ENCODE results near the gene SIN3A.
"Not testable (repeated sequence)": the region's sequence is repeated elsewhere in the genome, so short reads cannot be mapped to it uniquely, and the experiment has no call there.

The SIN3A gene

GRCh38 chr15:75347222-75348033, 104.1 kb downstream of the SIN3A start:
- no peak for DNase-seq (ENCODE audit: low read depth)
- peak overlapping the region; percentile 70 for H3K4me3 ChIP-seq (ENCODE audit: low read depth, low read length)
- TF ChIP-seq, protein P1, sequence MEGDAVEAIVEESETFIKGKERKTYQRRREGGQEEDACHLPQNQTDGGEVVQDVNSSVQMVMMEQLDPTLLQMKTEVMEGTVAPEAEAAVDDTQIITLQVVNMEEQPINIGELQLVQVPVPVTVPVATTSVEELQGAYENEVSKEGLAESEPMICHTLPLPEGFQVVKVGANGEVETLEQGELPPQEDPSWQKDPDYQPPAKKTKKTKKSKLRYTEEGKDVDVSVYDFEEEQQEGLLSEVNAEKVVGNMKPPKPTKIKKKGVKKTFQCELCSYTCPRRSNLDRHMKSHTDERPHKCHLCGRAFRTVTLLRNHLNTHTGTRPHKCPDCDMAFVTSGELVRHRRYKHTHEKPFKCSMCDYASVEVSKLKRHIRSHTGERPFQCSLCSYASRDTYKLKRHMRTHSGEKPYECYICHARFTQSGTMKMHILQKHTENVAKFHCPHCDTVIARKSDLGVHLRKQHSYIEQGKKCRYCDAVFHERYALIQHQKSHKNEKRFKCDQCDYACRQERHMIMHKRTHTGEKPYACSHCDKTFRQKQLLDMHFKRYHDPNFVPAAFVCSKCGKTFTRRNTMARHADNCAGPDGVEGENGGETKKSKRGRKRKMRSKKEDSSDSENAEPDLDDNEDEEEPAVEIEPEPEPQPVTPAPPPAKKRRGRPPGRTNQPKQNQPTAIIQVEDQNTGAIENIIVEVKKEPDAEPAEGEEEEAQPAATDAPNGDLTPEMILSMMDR (IDR thresholded peaks at IDR 0.05; ENCODE audit: low read depth, low read length, missing control alignments): no peak
- in situ Hi-C loops (cut with HindIII; ENCODE audit: low sequenced_read_pairs): no loop called here

DNA sequence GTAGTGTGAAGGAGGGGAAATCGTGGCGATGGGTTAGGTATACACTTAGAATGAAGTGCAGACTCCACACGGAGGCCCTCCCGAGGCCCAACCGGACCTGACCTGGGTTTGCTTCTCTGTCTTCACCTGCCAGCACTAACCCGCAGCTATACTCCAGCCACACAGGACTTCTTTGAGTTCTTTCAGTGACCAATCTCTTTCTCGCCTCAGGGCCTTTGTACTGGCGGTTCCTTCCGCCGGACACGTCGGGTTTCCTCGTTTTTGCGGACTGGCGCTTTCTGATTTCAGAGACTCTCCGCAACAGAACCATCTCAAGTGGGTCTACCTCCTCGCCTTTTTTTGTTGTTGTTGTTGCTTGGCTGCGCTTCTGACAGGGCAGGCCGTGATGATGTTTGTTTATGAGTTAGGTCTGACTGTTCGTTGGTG, 104.7 kb downstream of the SIN3A start, which contains the start of gene NEIL1:
Gene NEIL1, plus strand, starts transcription at position 244 of the 426 bp plus-strand sequence. CDS start 1,867 bp downstream, outside the sequence.
- TF ChIP-seq, protein P1 (IDR thresholded peaks at IDR 0.05; ENCODE audit: low read depth, low read length, missing control alignments): no peak
- in situ Hi-C loops (cut with HindIII; ENCODE audit: low sequenced_read_pairs): no loop called here
- peak within 1 kb of the TSS; percentile 70 for H3K4me3 ChIP-seq (ENCODE audit: low read depth, low read length)
- DNase-seq (ENCODE audit: low read depth): no peak

- DNase-seq (ENCODE audit: low read depth); H3K4me3 ChIP-seq (ENCODE audit: low read depth, low read length); in situ Hi-C loops (cut with HindIII; ENCODE audit: low sequenced_read_pairs): not testable (repeated sequence)
These were observed 107.5 kb downstream of the SIN3A start for GRCh38 chr15:75343953-75344352.

- no peak for DNase-seq (ENCODE audit: low read depth)
- TF ChIP-seq, protein P1 (IDR thresholded peaks at IDR 0.05; ENCODE audit: low read depth, low read length, missing control alignments): no peak
- no peak overlapping the region for H3K4me3 ChIP-seq (ENCODE audit: low read depth, low read length)
- in situ Hi-C loops (cut with HindIII; ENCODE audit: low sequenced_read_pairs): no loop called here
These were observed 109.3 kb downstream of the SIN3A start for GRCh38 chr15:75342221-75342620.

GRCh38 chr15:75339531-75340240, 111.8 kb downstream of the SIN3A start:
- TF ChIP-seq, protein P1 (IDR thresholded peaks at IDR 0.05; ENCODE audit: low read depth, low read length, missing control alignments): no peak
- H3K4me3 ChIP-seq (ENCODE audit: low read depth, low read length): no peak overlapping the region
- in situ Hi-C loops (cut with HindIII; ENCODE audit: low sequenced_read_pairs): no loop called here
- no peak for DNase-seq (ENCODE audit: low read depth)

GRCh38 chr15:75338661-75339240, 112.7 kb downstream of the SIN3A start:
- DNase-seq (ENCODE audit: low read depth): no peak
- in situ Hi-C loops (cut with HindIII; ENCODE audit: low sequenced_read_pairs): no loop called here
- H3K4me3 ChIP-seq (ENCODE audit: low read depth, low read length): no peak overlapping the region
- TF ChIP-seq, protein P1 (IDR thresholded peaks at IDR 0.05; ENCODE audit: low read depth, low read length, missing control alignments): no peak
